HL-60 (cell line): ENCODE results near the gene KNCN.

Experiments used
- DNase-seq, 2 experiments: peaks; one replicate each; pipeline ENCODE4 v3.0.0-alpha.2; 2010 to 2020; ENCODE audit warnings: low read depth in 1 of 2, low spot score in 1 of 2
- H3K27ac ChIP-seq: fragments of 250-450 bp; sonication (Bioruptor Pico); replicated peaks from 2 replicates; pipeline ENCODE4 v1.5.1; 2020; ENCODE audit warnings: mild to moderate bottlenecking, moderate library complexity
- H3K27me3 ChIP-seq: fragments of 250-450 bp; sonication (Bioruptor Pico); 2 replicates; pipeline ENCODE4 v1.5.1; 2021; ENCODE audit warnings: mild to moderate bottlenecking, moderate library complexity; ENCODE audit not compliant: insufficient read depth, poor library complexity, severe bottlenecking
- H3K4me3 ChIP-seq: replicated peaks from 2 replicates; pipeline ENCODE4 v1.5.1; 2011; ENCODE audit warnings: mild to moderate bottlenecking, control low read depth, low read length; ENCODE audit not compliant: insufficient read depth
- CTCF ChIP-seq: IDR thresholded peaks from one replicate; pipeline ENCODE4 v1.5.1; 2011; ENCODE audit warnings: low read length, control low read depth, inconsistent platforms; ENCODE audit not compliant: insufficient read depth
- GABPA ChIP-seq: IDR thresholded peaks from 2 replicates; pipeline ENCODE4 v1.6.1; 2012; ENCODE audit warnings: low read depth
- POLR2AphosphoS5 ChIP-seq: IDR thresholded peaks from 2 replicates; pipeline ENCODE4 v1.6.1; 2012; ENCODE audit warnings: low read depth
- SPI1 ChIP-seq: IDR thresholded peaks from 2 replicates; pipeline ENCODE4 v1.6.1; 2012; ENCODE audit warnings: low read depth, mild to moderate bottlenecking, borderline replicate concordance
- TF ChIP-seq, protein P1 (sequence below): IDR thresholded peaks from 2 replicates; pipeline ENCODE4 v1.6.1; 2012; ENCODE audit warnings: low read depth; ENCODE audit not compliant: insufficient replicate concordance

Gene KNCN

DNA sequence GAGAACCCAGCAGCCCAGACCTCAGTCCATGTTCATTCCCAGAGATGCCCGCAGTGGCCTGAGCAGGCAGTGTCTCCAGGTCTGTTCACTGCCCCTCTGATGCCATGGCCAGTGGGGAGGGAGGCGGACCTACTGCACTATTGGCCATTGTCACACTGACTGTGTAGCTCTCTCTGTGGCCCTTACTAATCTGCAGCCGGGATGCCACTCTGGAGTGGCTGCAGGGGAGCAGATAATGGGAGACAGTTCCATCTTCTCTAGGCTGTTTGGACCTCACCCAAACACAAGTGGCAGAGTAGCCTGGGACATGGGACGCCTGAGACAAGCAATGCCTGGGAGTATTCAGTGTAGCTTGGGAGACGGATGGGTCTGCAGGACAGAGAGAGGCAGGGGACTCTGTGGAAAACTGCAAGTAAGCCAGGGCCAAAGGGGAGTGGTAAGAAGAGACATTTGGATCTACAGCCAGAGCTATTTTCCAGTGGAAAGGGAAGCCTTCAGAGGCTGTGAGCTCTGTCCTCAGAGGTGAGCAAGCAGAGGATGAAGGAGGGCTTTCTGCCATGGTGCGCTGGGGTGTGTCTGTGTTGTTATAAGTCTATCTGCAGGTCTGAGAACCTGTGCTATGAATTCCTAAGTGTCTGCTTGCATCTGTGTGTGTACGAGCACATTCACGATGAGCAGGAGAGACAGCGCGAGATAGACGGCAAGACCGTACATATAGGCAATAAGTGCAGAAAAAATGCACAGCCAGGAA lies 35.1 kb downstream of the KNCN start:
- Histone ChIP-seq H3K27ac (no peak overlapping the region), H3K27me3 (peaks cover 7% of the 10 kb centered on the region), H3K4me3 (no peak overlapping the region)
- TF ChIP-seq CTCF: no peak
- DNase-seq: no peak

GRCh38 chr1:46515576-46515975 lies 35.9 kb downstream of the KNCN start:
- no peak overlapping the region for H3K27ac ChIP-seq
- TF ChIP-seq SPI1 (no peak), CTCF (no peak), POLR2AphosphoS5 (no peak), GABPA (no peak)
- TF ChIP-seq, protein P1, sequence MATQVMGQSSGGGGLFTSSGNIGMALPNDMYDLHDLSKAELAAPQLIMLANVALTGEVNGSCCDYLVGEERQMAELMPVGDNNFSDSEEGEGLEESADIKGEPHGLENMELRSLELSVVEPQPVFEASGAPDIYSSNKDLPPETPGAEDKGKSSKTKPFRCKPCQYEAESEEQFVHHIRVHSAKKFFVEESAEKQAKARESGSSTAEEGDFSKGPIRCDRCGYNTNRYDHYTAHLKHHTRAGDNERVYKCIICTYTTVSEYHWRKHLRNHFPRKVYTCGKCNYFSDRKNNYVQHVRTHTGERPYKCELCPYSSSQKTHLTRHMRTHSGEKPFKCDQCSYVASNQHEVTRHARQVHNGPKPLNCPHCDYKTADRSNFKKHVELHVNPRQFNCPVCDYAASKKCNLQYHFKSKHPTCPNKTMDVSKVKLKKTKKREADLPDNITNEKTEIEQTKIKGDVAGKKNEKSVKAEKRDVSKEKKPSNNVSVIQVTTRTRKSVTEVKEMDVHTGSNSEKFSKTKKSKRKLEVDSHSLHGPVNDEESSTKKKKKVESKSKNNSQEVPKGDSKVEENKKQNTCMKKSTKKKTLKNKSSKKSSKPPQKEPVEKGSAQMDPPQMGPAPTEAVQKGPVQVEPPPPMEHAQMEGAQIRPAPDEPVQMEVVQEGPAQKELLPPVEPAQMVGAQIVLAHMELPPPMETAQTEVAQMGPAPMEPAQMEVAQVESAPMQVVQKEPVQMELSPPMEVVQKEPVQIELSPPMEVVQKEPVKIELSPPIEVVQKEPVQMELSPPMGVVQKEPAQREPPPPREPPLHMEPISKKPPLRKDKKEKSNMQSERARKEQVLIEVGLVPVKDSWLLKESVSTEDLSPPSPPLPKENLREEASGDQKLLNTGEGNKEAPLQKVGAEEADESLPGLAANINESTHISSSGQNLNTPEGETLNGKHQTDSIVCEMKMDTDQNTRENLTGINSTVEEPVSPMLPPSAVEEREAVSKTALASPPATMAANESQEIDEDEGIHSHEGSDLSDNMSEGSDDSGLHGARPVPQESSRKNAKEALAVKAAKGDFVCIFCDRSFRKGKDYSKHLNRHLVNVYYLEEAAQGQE: no peak
- no peak for DNase-seq
- peaks cover 7% of the 10 kb centered on the region for H3K27me3 ChIP-seq
- no peak overlapping the region for H3K4me3 ChIP-seq

- no peak for DNase-seq
- TF ChIP-seq GABPA (no peak), CTCF (no peak), SPI1 (no peak), POLR2AphosphoS5 (no peak)
- TF ChIP-seq, protein P1: no peak
- Histone ChIP-seq H3K4me3 (no peak overlapping the region), H3K27me3 (peaks cover 7% of the 10 kb centered on the region), H3K27ac (no peak overlapping the region)
Observed at GRCh38 chr1:46513536-46513935, 37.9 kb downstream of the KNCN start.

GRCh38 chr1:46512792-46513190 lies 38.7 kb downstream of the KNCN start:
- TF ChIP-seq CTCF (no peak), GABPA (no peak), POLR2AphosphoS5 (no peak), SPI1 (no peak)
- TF ChIP-seq, protein P1: no peak
- peaks cover 7% of the 10 kb centered on the region for H3K27me3 ChIP-seq
- DNase-seq: no peak
- H3K4me3 ChIP-seq: no peak overlapping the region
- no peak overlapping the region for H3K27ac ChIP-seq
